Subcutaneous abdominal adipose tissue (tissue), 5 donors: Measurements from ENCODE around the gene STK16.
A peak's percentile ranks its signal among the peaks of the same experiment; 100 is the strongest.

Source experiments
- H3K27ac ChIP-seq: one replicate; pipeline ENCODE4 v1.7.0; 2013; ENCODE audit warnings: low read depth, mild to moderate bottlenecking, inconsistent platforms, low read length, moderate library complexity
- H3K27me3 ChIP-seq, 5 donors: one replicate each; pipeline ENCODE4 v1.7.0; 2013; ENCODE audit warnings: low read length in 5 of 5, inconsistent platforms in 1 of 5; ENCODE audit not compliant: control insufficient read depth in 5 of 5, insufficient read depth in 4 of 5
- H3K36me3 ChIP-seq, 5 donors: one replicate each; pipeline ENCODE4 v1.7.0; 2013; ENCODE audit warnings: low read length in 5 of 5; ENCODE audit not compliant: control insufficient read depth in 5 of 5, insufficient read depth in 5 of 5
- H3K4me1 ChIP-seq, 5 donors: one replicate each; pipeline ENCODE4 v1.7.0; 2013; ENCODE audit warnings: low read length in 5 of 5, mild to moderate bottlenecking in 3 of 5, moderate library complexity in 1 of 5; ENCODE audit not compliant: control insufficient read depth in 5 of 5, insufficient read depth in 5 of 5
- H3K4me3 ChIP-seq, 5 donors: one replicate each; pipeline ENCODE4 v1.7.0; 2013; ENCODE audit warnings: low read length in 5 of 5, low read depth in 1 of 5
- H3K9ac ChIP-seq, 5 donors: one replicate each; pipeline ENCODE4 v1.7.0; 2013; ENCODE audit warnings: low read length in 5 of 5, mild to moderate bottlenecking in 4 of 5, moderate library complexity in 3 of 5
- H3K9me3 ChIP-seq, 5 donors: one replicate each; pipeline ENCODE4 v1.7.0; 2013; ENCODE audit warnings: low read length in 5 of 5; ENCODE audit not compliant: control insufficient read depth in 5 of 5
- donor health status: healthy.
- donor health status: healthy.
- donor health status: healthy.
- donor health status: healthy.
- donor health status: healthy.

STK16 gene

DNA sequence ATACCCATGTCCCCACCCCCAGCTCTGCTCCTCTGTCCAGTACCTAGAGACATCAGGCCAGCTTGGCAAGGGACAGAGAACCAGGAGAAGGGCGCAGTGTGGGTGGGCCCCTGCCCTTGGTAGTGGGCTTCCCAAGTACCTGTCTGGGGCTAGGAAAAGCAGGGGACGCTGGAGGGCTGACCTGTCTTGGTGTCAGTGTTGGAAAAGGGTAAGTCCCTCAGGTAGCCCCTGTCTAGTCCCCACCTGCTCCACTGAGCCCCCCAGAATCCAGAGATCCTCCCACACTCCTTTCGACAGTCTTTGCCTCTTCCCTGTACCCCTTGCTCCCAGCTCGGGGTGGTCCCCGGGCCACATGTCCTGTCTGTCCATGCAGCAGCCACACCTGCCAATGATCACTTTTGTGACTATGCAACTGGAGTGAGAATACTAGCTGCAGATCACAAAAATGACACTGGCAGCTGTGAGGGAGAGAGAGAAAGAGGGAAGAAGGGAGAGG lies 48.5 kb downstream of the STK16 start:
- peak overlapping the region in 2 of 5 donors; percentile 33 to 74 for H3K4me3 ChIP-seq
- no peaks in the 10 kb centered on the region for H3K36me3 ChIP-seq
- peak overlapping the region; percentile 60 for H3K27ac ChIP-seq
- H3K9ac ChIP-seq: peak overlapping the region in 4 of 5 donors; percentile 56 to 91 (median 78)
- H3K27me3 ChIP-seq: peaks cover 0 to 4% (median 0%) of the 10 kb centered on the region in 5 donors
- H3K9me3 ChIP-seq: no peaks in the 10 kb centered on the region
- H3K4me1 ChIP-seq: peaks cover 0 to 34% (median 26%) of the 10 kb centered on the region in 5 donors

DNA sequence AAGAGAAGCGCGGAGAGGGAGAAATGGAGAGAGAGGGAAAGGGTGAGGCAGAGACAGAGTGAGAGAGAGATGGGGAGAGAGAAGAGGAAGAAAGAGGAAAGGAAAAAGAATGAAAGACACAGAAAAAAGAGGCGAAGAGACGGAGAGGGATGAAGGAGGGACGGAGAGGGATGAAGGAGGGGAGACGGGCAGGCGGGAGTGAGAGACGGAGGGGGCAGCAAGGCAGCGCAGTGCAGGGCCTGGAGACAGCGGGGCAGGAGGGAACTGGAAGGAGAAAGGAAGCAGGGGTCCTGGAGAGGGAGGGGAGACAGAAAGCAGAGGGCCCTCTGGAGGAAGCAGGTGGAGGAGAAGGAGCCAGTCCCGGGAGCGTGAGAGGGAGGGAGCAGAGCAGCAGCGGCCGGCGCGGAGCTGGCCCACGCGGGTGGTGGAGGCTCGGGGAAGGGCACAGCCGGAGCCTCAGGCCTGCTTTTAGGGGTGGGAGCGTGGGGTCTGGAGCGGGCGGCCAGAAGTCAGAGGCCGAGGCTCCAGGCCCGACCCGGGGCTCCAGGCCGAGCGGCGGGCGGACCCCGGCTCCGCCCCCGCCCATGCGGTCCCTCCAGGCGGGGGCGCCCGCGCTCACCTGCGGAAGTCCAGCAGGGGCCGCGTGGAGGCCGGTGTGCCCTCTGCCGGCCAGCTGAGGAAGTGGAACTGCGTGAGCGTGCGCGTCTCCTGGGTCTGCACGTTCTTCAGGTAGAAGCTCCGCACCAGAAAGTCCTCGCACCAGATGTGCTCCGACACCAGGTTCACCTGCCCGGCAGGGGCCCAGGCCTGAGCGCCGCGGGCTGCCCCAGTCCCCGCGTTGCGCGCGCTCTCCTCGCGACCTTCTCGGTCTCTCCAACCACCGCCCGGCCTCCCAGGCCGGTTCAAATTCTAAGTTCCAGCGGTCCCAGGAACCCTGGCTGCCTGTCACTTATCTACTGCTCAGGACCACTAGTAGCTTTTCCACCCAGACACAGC lies 49.4 kb downstream of the STK16 start:
- peak overlapping the region; percentile 60 for H3K27ac ChIP-seq
- peak overlapping the region; percentile 33 to 74 (median 64) for H3K4me3 ChIP-seq
- H3K27me3 ChIP-seq: peaks cover 0 to 10% (median 7%) of the 10 kb centered on the region in 5 donors
- H3K9me3 ChIP-seq: no peaks in the 10 kb centered on the region
- peaks cover 0 to 30% (median 23%) of the 10 kb centered on the region in 5 donors for H3K4me1 ChIP-seq
- no peaks in the 10 kb centered on the region for H3K36me3 ChIP-seq
- peak overlapping the region; percentile 56 to 91 (median 76) for H3K9ac ChIP-seq

DNA sequence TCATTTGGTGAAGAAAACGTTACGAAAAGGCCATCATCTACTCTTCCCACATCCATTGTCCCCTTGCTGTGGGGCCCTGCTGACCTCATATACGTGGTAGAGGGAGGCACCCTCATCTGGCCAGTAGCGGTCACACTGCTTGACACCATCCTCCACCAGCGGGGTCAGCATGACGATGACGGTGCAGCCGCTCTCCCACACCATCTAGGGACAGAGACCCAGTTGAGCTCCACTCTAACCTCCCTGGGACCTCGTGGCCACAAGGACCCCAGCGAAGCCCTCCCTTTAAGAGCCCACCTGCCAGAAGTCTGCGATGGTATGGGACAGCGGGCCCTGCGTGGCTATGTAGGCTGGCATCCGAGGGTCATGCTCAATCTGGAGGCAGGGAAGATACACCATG lies 50.9 kb downstream of the STK16 start:
- H3K4me1 ChIP-seq: peaks cover 0 to 24% (median 16%) of the 10 kb centered on the region in 5 donors
- no peak overlapping the region for H3K4me3 ChIP-seq
- no peaks in the 10 kb centered on the region for H3K9me3 ChIP-seq
- H3K36me3 ChIP-seq: no peaks in the 10 kb centered on the region
- H3K9ac ChIP-seq: no peak overlapping the region
- no peak overlapping the region for H3K27ac ChIP-seq
- H3K27me3 ChIP-seq: peaks cover 0 to 15% (median 11%) of the 10 kb centered on the region in 5 donors

DNA sequence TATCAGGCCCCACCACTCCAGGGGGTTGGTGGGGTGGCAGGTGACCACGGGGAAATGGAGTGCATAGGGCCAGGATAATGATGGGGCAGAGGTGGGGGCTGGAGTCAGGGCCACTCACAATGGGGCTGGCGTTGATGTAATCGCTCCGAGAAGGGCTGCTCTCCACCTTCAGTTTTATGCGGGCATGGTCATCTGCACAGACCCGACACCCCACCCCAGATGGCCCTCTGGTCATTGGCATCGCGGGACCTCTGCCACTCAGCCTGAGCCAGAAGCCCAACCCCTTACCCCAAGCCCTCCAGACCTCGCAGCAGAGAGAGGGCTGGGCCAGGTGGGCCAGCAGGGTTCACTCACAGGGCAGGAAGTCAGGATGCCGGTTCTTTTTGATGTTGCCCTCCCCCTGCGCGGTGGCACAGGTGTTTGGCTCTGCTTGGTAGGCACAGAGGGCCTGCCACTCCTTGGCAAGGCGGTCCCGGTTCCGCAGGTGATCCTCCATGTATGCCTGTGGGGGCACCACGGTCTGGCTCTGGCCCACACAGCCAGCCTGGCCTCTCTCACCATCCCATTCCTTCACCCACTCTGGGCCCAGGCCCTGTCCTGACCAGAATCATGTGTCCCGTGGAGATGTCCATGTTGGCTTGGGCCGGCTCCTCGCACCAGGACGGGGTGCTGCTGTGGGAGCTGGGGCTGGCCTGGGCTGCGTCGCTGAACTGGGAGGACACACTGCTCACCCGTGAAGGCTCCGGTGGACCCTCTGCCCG lies 51.5 kb downstream of the STK16 start:
- Histone ChIP-seq H3K4me3 (no peak overlapping the region), H3K36me3 (no peaks in the 10 kb centered on the region), H3K4me1 (peaks cover 0 to 24% (median 16%) of the 10 kb centered on the region in 5 donors), H3K9me3 (no peaks in the 10 kb centered on the region), H3K27me3 (peaks cover 0 to 16% (median 13%) of the 10 kb centered on the region in 5 donors), H3K9ac (no peak overlapping the region), H3K27ac (no peak overlapping the region)

DNA sequence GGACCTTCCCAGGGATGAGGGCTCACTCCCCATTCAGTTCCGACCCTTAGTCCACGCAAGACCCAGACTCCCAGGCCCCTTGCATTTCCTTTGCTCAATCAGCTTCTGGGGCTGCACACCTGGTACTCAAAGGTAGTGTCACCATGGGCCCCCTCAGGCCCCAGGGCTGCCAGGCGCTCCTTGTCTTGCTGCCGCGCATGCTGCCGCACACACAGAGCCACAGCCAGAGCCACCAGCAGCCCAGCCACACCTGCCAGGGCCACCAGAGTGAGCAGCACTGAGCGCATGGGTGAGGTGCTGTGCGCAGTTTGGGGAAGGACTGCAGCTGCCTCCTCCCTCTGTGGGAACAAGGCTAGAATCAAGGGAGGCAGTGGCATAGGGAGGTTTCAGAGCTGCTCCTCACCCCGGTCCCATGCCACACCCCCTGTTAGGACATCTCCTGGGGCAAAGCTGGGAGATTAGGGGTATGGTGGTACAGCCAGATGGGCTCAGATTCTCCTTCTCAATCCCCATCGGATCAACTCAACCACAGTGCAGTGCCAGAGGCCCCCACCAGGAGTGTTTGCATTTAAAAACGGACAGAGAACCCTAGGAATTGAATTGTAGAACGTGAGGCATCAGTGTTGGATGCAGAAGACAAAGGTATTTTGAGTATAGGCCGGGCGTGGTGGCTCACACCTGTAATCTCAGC lies 52.6 kb downstream of the STK16 start:
- Histone ChIP-seq H3K4me1 (peaks cover 0 to 24% (median 16%) of the 10 kb centered on the region in 5 donors), H3K27ac (no peak overlapping the region), H3K27me3 (peaks cover 0 to 26% (median 22%) of the 10 kb centered on the region in 5 donors), H3K4me3 (no peak overlapping the region), H3K9ac (no peak overlapping the region), H3K9me3 (no peaks in the 10 kb centered on the region), H3K36me3 (no peaks in the 10 kb centered on the region)

DNA sequence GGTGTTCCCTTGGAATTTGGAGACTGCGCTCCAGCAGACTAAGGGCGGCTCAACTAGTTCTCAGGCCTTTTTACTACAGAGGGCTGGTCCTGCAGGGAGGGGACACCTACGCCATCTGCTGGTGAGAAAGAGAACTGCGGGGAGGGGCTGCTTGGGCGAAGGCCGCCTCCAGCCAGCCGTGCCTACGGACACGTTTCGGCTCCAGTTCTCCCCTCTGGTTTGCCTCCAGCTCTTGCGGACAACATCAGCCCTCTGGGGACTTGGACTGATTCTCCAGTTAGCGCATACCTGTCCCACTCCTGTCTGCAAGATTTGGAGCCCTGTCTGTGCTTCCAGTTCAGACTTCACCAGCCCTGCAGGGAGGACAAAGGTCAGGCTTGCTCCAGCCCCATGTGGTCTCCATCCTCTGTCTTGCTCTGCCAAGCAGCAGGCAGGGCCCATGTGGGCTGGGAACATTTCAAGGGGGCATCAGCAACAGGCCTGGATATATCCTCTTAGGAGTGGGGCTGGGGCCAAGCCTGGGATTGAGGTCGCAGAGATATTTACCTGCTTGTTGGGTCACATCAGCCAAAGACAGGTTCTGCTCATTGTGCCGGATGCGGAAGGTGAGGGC lies 53.6 kb downstream of the STK16 start:
- Histone ChIP-seq H3K9me3 (no peaks in the 10 kb centered on the region), H3K27me3 (peaks cover 0 to 29% (median 22%) of the 10 kb centered on the region in 5 donors), H3K4me3 (no peak overlapping the region), H3K4me1 (peaks cover 0 to 21% (median 16%) of the 10 kb centered on the region in 5 donors), H3K36me3 (no peaks in the 10 kb centered on the region), H3K27ac (no peak overlapping the region), H3K9ac (no peak overlapping the region)

DNA sequence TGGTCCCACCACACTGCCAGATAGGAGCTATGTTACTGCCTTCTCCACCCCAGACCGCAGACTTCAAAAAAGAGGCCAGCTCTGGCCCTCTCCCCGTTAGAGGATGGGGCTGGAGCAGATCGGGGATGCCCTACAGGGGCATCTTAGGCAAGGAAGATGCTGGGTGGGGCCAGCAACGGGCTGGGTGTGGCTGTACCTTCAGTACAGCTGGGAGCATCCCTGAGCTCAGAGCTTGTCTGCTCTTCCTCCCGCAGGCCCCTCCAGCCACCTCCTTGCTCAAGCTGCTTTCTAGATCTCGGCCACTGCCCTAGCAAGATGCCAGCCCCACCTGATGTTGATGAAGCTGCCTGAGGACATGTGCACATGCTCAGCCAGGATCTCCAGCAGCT lies 54.1 kb downstream of the STK16 start:
- Histone ChIP-seq H3K36me3 (no peaks in the 10 kb centered on the region), H3K9me3 (no peaks in the 10 kb centered on the region), H3K9ac (no peak overlapping the region), H3K4me3 (no peak overlapping the region), H3K27ac (no peak overlapping the region), H3K27me3 (peaks cover 0 to 29% (median 22%) of the 10 kb centered on the region in 5 donors), H3K4me1 (peaks cover 0 to 16% (median 11%) of the 10 kb centered on the region in 5 donors)
